ENCODE measurements around the gene KDM4B.
"Not testable (repeated sequence)": the region's sequence is repeated elsewhere in the genome, so short reads cannot be mapped to it uniquely, and the experiment has no call there.

The KDM4B gene

GRCh38 chr19:5021046-5021445 lies 52.1 kb downstream of the KDM4B start:
- H3K27me3 ChIP-seq (ENCODE audit: control insufficient read depth in 1 of 2, insufficient read depth in 2 of 2, low read length in 2 of 2), result no peaks in the 10 kb centered on the region
- no peak overlapping the region for H3K27ac ChIP-seq (ENCODE audit: low read depth, low read length)
- peaks cover 14 to 28% of the 10 kb centered on the region in 2 donors for H3K36me3 ChIP-seq (ENCODE audit: control insufficient read depth in 1 of 2, insufficient read depth in 2 of 2, low read length in 2 of 2)
- H3K4me1 ChIP-seq (ENCODE audit: control insufficient read depth in 1 of 2, insufficient read depth in 2 of 2, low read length in 2 of 2), result no peaks in the 10 kb centered on the region
- H3K9me3 ChIP-seq (ENCODE audit: control insufficient read depth in 1 of 2, low read length in 2 of 2), result no peaks in the 10 kb centered on the region
- no peak overlapping the region for H3K9ac ChIP-seq (ENCODE audit: low read depth in 1 of 2, low read length in 2 of 2)
- H3K4me3 ChIP-seq (ENCODE audit: low read depth in 1 of 2, low read length in 2 of 2), result no peak overlapping the region

- Histone ChIP-seq H3K4me1 (ENCODE audit: control insufficient read depth in 1 of 2, insufficient read depth in 2 of 2, low read length in 2 of 2) (no peaks in the 10 kb centered on the region), H3K27me3 (ENCODE audit: control insufficient read depth in 1 of 2, insufficient read depth in 2 of 2, low read length in 2 of 2) (no peaks in the 10 kb centered on the region), H3K27ac (ENCODE audit: low read depth, low read length) (no peak overlapping the region), H3K4me3 (ENCODE audit: low read depth in 1 of 2, low read length in 2 of 2) (no peak overlapping the region), H3K9ac (ENCODE audit: low read depth in 1 of 2, low read length in 2 of 2) (no peak overlapping the region), H3K36me3 (ENCODE audit: control insufficient read depth in 1 of 2, insufficient read depth in 2 of 2, low read length in 2 of 2) (peaks cover 8 to 16% of the 10 kb centered on the region in 2 donors), H3K9me3 (ENCODE audit: control insufficient read depth in 1 of 2, low read length in 2 of 2) (no peaks in the 10 kb centered on the region)
These were observed 53.4 kb downstream of the KDM4B start for GRCh38 chr19:5022066-5022860.

GRCh38 chr19:5023128-5023571 lies 54.2 kb downstream of the KDM4B start:
- no peaks in the 10 kb centered on the region for H3K9me3 ChIP-seq (ENCODE audit: control insufficient read depth in 1 of 2, low read length in 2 of 2)
- no peak overlapping the region for H3K27ac ChIP-seq (ENCODE audit: low read depth, low read length)
- H3K4me1 ChIP-seq (ENCODE audit: control insufficient read depth in 1 of 2, insufficient read depth in 2 of 2, low read length in 2 of 2), result no peaks in the 10 kb centered on the region
- H3K9ac ChIP-seq (ENCODE audit: low read depth in 1 of 2, low read length in 2 of 2), result no peak overlapping the region
- no peaks in the 10 kb centered on the region for H3K27me3 ChIP-seq (ENCODE audit: control insufficient read depth in 1 of 2, insufficient read depth in 2 of 2, low read length in 2 of 2)
- peaks cover 7 to 15% of the 10 kb centered on the region in 2 donors for H3K36me3 ChIP-seq (ENCODE audit: control insufficient read depth in 1 of 2, insufficient read depth in 2 of 2, low read length in 2 of 2)
- H3K4me3 ChIP-seq (ENCODE audit: low read depth in 1 of 2, low read length in 2 of 2), result no peak overlapping the region

GRCh38 chr19:5024282-5024681 lies 55.4 kb downstream of the KDM4B start:
- no peaks in the 10 kb centered on the region for H3K4me1 ChIP-seq (ENCODE audit: control insufficient read depth in 1 of 2, insufficient read depth in 2 of 2, low read length in 2 of 2)
- peaks cover 0 to 4% of the 10 kb centered on the region in 2 donors for H3K36me3 ChIP-seq (ENCODE audit: control insufficient read depth in 1 of 2, insufficient read depth in 2 of 2, low read length in 2 of 2)
- H3K9me3 ChIP-seq (ENCODE audit: control insufficient read depth in 1 of 2, low read length in 2 of 2), result no peaks in the 10 kb centered on the region
- no peak overlapping the region for H3K9ac ChIP-seq (ENCODE audit: low read depth in 1 of 2, low read length in 2 of 2)
- no peaks in the 10 kb centered on the region for H3K27me3 ChIP-seq (ENCODE audit: control insufficient read depth in 1 of 2, insufficient read depth in 2 of 2, low read length in 2 of 2)
- no peak overlapping the region for H3K4me3 ChIP-seq (ENCODE audit: low read depth in 1 of 2, low read length in 2 of 2)
- H3K27ac ChIP-seq (ENCODE audit: low read depth, low read length), result no peak overlapping the region

GRCh38 chr19:5025027-5025426 lies 56.1 kb downstream of the KDM4B start:
- H3K9ac ChIP-seq (ENCODE audit: low read depth in 1 of 2, low read length in 2 of 2), result no peak overlapping the region
- H3K4me3 ChIP-seq (ENCODE audit: low read depth in 1 of 2, low read length in 2 of 2), result no peak overlapping the region
- H3K36me3 ChIP-seq (ENCODE audit: control insufficient read depth in 1 of 2, insufficient read depth in 2 of 2, low read length in 2 of 2), result no peaks in the 10 kb centered on the region
- H3K9me3 ChIP-seq (ENCODE audit: control insufficient read depth in 1 of 2, low read length in 2 of 2), result no peaks in the 10 kb centered on the region
- H3K4me1 ChIP-seq (ENCODE audit: control insufficient read depth in 1 of 2, insufficient read depth in 2 of 2, low read length in 2 of 2), result no peaks in the 10 kb centered on the region
- no peak overlapping the region for H3K27ac ChIP-seq (ENCODE audit: low read depth, low read length)
- no peaks in the 10 kb centered on the region for H3K27me3 ChIP-seq (ENCODE audit: control insufficient read depth in 1 of 2, insufficient read depth in 2 of 2, low read length in 2 of 2)

GRCh38 chr19:5026706-5027273 lies 57.9 kb downstream of the KDM4B start:
- H3K36me3 ChIP-seq (ENCODE audit: control insufficient read depth in 1 of 2, insufficient read depth in 2 of 2, low read length in 2 of 2), result no peaks in the 10 kb centered on the region
- H3K9me3 ChIP-seq (ENCODE audit: control insufficient read depth in 1 of 2, low read length in 2 of 2), result no peaks in the 10 kb centered on the region
- no peak overlapping the region for H3K4me3 ChIP-seq (ENCODE audit: low read depth in 1 of 2, low read length in 2 of 2)
- no peak overlapping the region for H3K9ac ChIP-seq (ENCODE audit: low read depth in 1 of 2, low read length in 2 of 2)
- H3K4me1 ChIP-seq (ENCODE audit: control insufficient read depth in 1 of 2, insufficient read depth in 2 of 2, low read length in 2 of 2), result no peaks in the 10 kb centered on the region
- no peaks in the 10 kb centered on the region for H3K27me3 ChIP-seq (ENCODE audit: control insufficient read depth in 1 of 2, insufficient read depth in 2 of 2, low read length in 2 of 2)
- no peak overlapping the region for H3K27ac ChIP-seq (ENCODE audit: low read depth, low read length)

GRCh38 chr19:5028229-5028886 lies 59.4 kb downstream of the KDM4B start:
- no peak overlapping the region for H3K9ac ChIP-seq (ENCODE audit: low read depth in 1 of 2, low read length in 2 of 2)

GRCh38 chr19:5029596-5029995 lies 60.7 kb downstream of the KDM4B start:
- H3K9me3 ChIP-seq (ENCODE audit: control insufficient read depth in 1 of 2, low read length in 2 of 2); H3K4me3 ChIP-seq (ENCODE audit: low read depth in 1 of 2, low read length in 2 of 2); H3K9ac ChIP-seq (ENCODE audit: low read depth in 1 of 2, low read length in 2 of 2); H3K4me1 ChIP-seq (ENCODE audit: control insufficient read depth in 1 of 2, insufficient read depth in 2 of 2, low read length in 2 of 2); H3K27ac ChIP-seq (ENCODE audit: low read depth, low read length); H3K27me3 ChIP-seq (ENCODE audit: control insufficient read depth in 1 of 2, insufficient read depth in 2 of 2, low read length in 2 of 2): not testable (repeated sequence)
- peaks cover 4 to 16% of the 10 kb centered on the region in 2 donors for H3K36me3 ChIP-seq (ENCODE audit: control insufficient read depth in 1 of 2, insufficient read depth in 2 of 2, low read length in 2 of 2)

More at GRCh38 chr19:5028229-5028886, 59.4 kb downstream of the KDM4B start:
- Histone ChIP-seq H3K27ac (ENCODE audit: low read depth, low read length) (no peak overlapping the region), H3K4me1 (ENCODE audit: control insufficient read depth in 1 of 2, insufficient read depth in 2 of 2, low read length in 2 of 2) (no peaks in the 10 kb centered on the region), H3K27me3 (ENCODE audit: control insufficient read depth in 1 of 2, insufficient read depth in 2 of 2, low read length in 2 of 2) (no peaks in the 10 kb centered on the region), H3K4me3 (ENCODE audit: low read depth in 1 of 2, low read length in 2 of 2) (no peak overlapping the region), H3K36me3 (ENCODE audit: control insufficient read depth in 1 of 2, insufficient read depth in 2 of 2, low read length in 2 of 2) (peaks cover 0 to 5% of the 10 kb centered on the region in 2 donors), H3K9me3 (ENCODE audit: control insufficient read depth in 1 of 2, low read length in 2 of 2) (no peaks in the 10 kb centered on the region)

- H3K9ac ChIP-seq (ENCODE audit: low read depth in 1 of 2, low read length in 2 of 2), result no peak overlapping the region
- no peak overlapping the region for H3K27ac ChIP-seq (ENCODE audit: low read depth, low read length)
These were observed 61.4 kb downstream of the KDM4B start for GRCh38 chr19:5030136-5030820.

GRCh38 chr19:5030822-5031221 lies 61.9 kb downstream of the KDM4B start:
- Histone ChIP-seq H3K27ac (ENCODE audit: low read depth, low read length) (no peak overlapping the region), H3K4me1 (ENCODE audit: control insufficient read depth in 1 of 2, insufficient read depth in 2 of 2, low read length in 2 of 2) (no peaks in the 10 kb centered on the region), H3K36me3 (ENCODE audit: control insufficient read depth in 1 of 2, insufficient read depth in 2 of 2, low read length in 2 of 2) (peaks cover 4 to 24% of the 10 kb centered on the region in 2 donors), H3K9me3 (ENCODE audit: control insufficient read depth in 1 of 2, low read length in 2 of 2) (no peaks in the 10 kb centered on the region), H3K9ac (ENCODE audit: low read depth in 1 of 2, low read length in 2 of 2) (no peak overlapping the region), H3K4me3 (ENCODE audit: low read depth in 1 of 2, low read length in 2 of 2) (no peak overlapping the region), H3K27me3 (ENCODE audit: control insufficient read depth in 1 of 2, insufficient read depth in 2 of 2, low read length in 2 of 2) (no peaks in the 10 kb centered on the region)

More at GRCh38 chr19:5030136-5030820, 61.4 kb downstream of the KDM4B start:
- Histone ChIP-seq H3K4me1 (ENCODE audit: control insufficient read depth in 1 of 2, insufficient read depth in 2 of 2, low read length in 2 of 2) (no peaks in the 10 kb centered on the region), H3K27me3 (ENCODE audit: control insufficient read depth in 1 of 2, insufficient read depth in 2 of 2, low read length in 2 of 2) (no peaks in the 10 kb centered on the region), H3K4me3 (ENCODE audit: low read depth in 1 of 2, low read length in 2 of 2) (no peak overlapping the region), H3K36me3 (ENCODE audit: control insufficient read depth in 1 of 2, insufficient read depth in 2 of 2, low read length in 2 of 2) (peaks cover 4 to 21% of the 10 kb centered on the region in 2 donors), H3K9me3 (ENCODE audit: control insufficient read depth in 1 of 2, low read length in 2 of 2) (no peaks in the 10 kb centered on the region)

Data from duodenal mucosa (tissue), 2 donors.